D721Med (cell line): Measurements from ENCODE around the gene ZNF784.

Experiments
- DNase-seq: peaks from one replicate; pipeline ENCODE4 v3.0.0; 2011; ENCODE audit warnings: low spot score; ENCODE audit not compliant: insufficient read length
- FAIRE-seq: peaks from 2 replicates; lab custom pipeline; 2011; peaks lifted over from hg19 to GRCh38; lab: Jason Lieb, UNC
- TF ChIP-seq, protein P1 (sequence below): IDR thresholded peaks from 2 replicates; pipeline ENCODE4 v1.5.1; 2012; ENCODE audit warnings: mild to moderate bottlenecking, control low read depth; ENCODE audit not compliant: insufficient read depth; ENCODE audit errors: missing control alignments

ZNF784 gene

DNA sequence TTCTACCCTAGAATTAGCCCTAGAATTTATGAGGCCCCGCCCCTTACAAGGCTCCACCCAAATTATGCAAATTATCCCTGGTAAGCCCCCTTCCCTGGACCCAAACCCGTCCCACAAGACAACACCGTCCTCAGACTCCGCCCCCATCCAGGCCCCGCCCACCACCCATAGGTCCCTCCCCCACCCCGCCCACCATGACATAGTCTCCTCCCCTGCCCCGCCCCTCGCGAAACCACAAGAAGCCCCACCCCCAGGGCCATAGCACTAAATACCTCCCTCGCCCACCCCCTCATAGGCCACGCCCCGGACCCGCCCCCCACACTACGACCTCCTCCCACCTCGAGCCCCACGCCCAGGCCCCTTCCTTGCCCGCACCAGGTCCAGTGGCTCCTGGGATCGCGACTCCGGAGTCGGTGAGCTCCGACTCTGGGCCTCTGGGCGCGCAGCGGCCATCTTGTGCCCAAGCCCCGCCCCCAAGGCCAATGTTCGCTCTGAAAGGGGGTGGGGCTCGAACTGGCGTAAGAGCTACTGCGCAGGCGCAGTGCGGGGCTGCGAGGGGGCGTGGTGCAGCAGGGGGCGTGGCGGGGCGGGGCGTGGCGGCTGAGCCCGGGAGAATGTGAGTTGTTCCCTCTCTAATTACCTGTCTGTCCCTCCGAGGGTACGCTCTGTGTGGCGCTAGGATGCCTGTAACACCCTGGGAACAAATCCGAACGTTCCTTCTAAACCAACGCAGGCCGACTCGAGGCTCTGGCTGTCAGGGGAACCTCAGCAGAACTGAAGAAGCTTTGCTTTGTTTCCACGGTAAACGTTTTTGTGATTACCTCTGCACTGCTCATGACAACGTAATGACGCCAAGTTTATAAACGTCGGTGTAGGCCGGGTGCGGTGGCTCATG lies at the start of gene ZNF784:
Gene ZNF784 (minus strand): TSS at position 458 of the 895 bp plus-strand sequence. CDS start 5 bp downstream, at position 453.
- no peak for FAIRE-seq
- TF ChIP-seq, protein P1, sequence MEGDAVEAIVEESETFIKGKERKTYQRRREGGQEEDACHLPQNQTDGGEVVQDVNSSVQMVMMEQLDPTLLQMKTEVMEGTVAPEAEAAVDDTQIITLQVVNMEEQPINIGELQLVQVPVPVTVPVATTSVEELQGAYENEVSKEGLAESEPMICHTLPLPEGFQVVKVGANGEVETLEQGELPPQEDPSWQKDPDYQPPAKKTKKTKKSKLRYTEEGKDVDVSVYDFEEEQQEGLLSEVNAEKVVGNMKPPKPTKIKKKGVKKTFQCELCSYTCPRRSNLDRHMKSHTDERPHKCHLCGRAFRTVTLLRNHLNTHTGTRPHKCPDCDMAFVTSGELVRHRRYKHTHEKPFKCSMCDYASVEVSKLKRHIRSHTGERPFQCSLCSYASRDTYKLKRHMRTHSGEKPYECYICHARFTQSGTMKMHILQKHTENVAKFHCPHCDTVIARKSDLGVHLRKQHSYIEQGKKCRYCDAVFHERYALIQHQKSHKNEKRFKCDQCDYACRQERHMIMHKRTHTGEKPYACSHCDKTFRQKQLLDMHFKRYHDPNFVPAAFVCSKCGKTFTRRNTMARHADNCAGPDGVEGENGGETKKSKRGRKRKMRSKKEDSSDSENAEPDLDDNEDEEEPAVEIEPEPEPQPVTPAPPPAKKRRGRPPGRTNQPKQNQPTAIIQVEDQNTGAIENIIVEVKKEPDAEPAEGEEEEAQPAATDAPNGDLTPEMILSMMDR, result no peak
- peak; percentile 82 for DNase-seq

GRCh38 chr19:55673889-55674288 lies 49.5 kb upstream of the ZNF784 start:
- TF ChIP-seq, protein P1, result no peak
- no peak for DNase-seq
- no peak for FAIRE-seq

GRCh38 chr19:55673465-55673864 lies 49.1 kb upstream of the ZNF784 start:
- no peak for FAIRE-seq
- TF ChIP-seq, protein P1, result no peak
- DNase-seq, result no peak

DNA sequence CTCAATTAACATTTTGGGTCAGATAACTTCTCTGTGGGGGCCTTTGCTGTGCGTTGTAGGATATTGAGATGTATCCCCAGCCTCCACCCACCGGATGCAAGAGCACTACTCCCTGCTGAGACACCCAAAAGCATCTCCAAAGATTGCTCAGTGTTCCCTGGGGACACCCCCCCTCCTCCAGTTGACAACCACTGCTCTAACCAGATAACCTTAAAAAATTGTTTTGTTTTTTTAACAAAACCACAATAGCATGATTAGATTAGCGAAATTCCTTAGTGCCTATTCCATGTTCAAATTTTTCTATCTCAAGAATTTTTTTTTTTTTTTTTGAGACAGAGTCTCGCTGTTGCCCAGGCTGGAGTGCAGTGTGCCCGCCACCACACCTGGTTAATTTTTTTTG lies 48.1 kb upstream of the ZNF784 start:
- FAIRE-seq (no peak), DNase-seq (no peak)
- TF ChIP-seq, protein P1, result no peak

- DNase-seq (no peak), FAIRE-seq (no peak)
- TF ChIP-seq, protein P1, result no peak
Observed at GRCh38 chr19:55671054-55671378, 46.6 kb upstream of the ZNF784 start.

DNA sequence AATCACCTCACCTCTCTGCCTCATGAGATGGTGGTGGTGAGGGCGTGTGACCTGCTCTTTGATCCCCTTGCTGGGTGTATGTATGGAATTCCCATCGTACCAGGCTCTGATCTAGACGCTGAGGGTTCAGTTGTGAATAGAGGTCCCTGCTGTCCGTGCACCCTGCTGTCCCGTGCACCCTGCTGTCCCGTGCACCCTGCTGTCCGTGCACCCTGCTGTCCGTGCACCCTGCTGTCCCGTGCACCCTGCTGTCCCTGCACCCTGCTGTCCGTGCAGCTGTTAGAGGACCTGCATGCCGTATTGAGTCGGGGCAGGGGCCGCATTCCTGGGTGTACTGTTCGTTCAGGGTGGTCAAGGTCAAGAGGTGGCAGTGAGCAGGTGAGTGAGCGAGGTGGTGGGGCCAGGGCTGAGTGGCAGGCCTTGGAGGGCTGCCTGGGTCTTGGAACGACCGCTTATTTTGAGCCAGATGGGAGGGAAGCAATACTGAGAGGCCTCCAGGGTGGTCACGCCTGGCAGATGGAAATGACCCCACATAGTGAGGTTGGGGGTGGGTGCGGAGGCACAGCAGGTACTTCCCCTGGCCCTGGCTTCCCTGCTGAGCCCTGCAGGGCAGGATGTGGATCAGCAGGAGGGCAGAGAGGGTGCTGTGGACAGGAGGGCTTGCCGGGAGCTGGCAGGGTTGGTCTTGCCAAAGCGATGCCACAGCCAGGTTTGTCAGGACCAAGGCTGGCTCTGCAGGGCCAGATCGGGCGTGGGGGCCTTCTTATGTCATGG lies 46.1 kb upstream of the ZNF784 start:
- FAIRE-seq (no peak), DNase-seq (no peak)
- TF ChIP-seq, protein P1, result no peak
